DMS114 treated with DMSO at 0.1 percent for 48 hours (cell line): Measurements from ENCODE around the gene TECPR1.

Source experiments
- DNase-seq: peaks from one replicate; lab custom pipeline; 2025; ENCODE audit not compliant: unreplicated experiment; lab: John Stamatoyannopoulos, UW

The TECPR1 gene

GRCh38 chr7:98285157-98286092, 33.4 kb upstream of the TECPR1 start:
- no peak for DNase-seq

DNA sequence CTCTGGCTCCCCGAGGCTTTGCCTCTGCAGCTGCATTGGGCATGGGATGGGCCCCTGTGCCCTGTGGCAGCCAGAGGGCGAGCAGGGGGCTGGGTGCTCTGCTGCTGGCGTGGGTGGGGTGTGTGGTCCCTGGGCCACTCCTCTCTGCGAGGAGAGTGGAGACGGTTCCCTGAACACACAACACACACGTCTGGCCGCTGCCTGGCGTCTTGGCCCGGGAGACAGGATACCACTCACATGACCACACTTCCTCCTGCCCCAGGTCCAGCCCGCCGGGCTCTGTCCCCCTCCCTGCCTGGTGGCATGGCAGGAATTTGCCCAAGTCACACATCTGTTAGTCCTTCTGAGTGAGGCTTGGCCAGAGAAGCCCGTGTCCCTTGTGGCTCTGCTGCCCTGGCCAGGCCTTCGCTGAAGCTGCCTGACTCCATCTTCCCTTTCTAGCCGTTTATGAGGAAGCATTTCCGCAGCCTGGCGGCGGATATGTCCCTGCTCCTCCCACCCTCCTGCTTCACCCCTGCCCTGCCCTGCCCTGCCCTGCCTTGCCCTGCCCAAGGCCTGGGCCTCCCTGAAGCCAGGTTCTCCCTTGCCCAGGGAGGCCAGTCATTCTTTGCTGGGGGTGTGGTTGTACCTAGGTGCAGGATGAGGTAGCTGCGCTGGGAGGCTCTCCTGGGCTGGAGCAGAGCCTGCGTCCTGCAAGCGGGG, 32.5 kb upstream of the TECPR1 start:
- no peak for DNase-seq

DNA sequence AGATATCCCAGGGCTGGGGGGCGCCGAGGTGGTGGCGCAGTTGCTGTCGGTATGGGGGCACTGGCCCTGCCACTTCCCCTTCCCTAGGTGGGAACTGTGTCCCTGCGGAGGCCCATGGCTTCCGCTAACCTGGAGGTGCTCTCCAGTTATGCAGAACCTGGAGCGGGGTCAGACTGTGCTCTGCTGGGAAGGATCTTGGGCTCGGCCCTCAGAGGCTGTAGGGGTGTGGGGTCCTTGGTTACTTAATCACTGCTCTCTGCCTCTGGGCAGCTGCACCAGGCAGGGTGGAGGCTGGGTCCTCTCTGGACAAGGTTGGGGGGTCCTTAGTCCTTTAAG, 31.8 kb upstream of the TECPR1 start:
- DNase-seq: no peak

DNA sequence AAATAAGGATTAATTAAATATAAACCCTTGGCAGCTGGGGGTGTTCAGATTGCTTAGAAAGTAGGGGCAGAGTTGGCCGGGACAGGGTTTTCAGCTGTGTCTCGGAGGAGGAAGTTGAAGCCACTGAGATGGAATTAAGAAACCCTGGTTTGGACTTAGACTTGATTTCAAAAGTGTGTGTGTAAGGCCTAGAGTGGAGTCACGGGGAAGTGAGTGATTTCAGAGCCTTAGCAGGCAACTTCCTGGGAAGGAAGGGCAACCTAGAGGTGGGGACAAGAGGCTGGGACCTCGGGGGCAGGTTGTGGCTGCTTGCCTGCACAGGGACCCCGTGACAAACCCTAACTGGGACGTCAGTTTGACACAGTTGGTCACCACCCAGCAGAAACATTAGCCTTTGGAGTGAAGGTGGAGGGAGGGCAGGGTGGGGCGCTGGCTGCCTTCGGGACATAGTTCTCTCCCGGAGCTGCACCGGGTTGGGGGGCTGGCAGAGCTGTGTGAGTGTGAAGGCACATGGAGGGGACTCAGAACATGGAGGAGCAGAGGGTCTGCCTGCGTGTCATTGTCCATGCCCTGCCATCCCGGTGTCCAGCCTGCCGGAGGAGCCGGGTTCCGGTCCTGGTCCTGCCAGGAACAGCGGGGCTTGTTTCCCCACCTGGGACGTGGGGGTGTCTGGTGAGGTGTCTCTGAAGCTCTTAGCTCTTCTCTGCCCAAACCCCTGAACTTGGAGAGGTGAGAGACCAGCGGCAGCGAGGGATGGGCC, 31.3 kb upstream of the TECPR1 start:
- no peak for DNase-seq

DNA sequence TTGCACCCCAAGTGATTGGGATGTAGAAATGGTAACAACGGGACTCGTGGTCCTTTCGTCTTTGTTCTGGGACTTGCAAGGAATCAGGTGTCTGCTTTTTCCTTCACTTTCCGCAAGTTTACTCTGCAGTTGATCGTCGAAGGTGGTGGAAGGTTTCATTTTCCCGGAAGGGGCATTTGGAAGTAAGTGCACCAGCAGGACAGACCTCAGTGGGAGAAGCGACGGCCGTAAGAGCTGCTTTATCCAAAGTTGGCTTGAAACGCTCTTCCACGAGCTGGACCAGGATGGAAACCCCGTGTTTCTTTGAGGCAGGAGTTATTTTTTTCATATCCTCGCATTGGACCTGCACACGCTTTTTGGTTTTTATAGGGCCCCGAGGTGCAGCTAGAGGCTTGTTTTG, 30.7 kb upstream of the TECPR1 start:
- DNase-seq: no peak

DNA sequence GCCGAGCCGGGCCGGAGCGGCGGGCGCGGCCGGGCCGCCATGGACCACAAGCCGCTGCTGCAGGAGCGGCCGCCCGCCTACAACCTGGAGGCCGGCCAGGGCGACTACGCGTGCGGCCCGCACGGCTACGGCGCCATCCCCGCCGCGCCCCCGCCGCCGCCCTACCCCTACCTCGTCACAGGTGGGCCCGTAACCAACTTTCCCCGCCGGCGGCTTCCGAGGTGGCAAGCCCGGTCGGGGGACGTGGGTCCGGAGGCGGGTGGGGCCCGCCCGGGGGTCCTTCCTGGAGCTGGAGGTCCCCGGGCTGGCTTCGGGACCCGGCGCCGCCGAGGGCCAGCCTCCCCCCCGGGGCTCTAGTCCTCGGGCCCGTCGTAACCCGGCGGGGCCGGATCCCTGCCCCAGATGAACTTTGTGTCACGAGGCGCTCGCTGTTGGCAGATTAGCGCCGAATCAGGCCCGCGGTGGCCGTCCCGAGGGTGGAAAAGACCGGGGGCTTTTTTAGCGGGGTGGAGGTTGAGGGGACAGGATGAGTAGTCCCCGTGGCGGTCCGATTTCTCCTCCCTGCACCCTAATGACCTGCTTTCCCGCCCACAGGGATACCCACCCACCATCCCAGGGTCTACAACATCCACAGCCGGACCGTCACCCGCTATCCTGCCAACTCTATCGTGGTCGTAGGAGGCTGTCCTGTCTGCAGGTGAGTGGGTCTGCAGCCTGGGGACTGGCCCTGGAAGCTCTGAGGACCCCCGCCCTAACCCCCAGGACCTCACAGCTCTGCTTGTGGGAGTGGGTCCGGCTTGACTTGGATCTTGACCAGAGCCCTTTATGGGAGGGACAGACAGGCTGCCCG, 29.9 kb upstream of the TECPR1 start:
- no peak for DNase-seq

DNA sequence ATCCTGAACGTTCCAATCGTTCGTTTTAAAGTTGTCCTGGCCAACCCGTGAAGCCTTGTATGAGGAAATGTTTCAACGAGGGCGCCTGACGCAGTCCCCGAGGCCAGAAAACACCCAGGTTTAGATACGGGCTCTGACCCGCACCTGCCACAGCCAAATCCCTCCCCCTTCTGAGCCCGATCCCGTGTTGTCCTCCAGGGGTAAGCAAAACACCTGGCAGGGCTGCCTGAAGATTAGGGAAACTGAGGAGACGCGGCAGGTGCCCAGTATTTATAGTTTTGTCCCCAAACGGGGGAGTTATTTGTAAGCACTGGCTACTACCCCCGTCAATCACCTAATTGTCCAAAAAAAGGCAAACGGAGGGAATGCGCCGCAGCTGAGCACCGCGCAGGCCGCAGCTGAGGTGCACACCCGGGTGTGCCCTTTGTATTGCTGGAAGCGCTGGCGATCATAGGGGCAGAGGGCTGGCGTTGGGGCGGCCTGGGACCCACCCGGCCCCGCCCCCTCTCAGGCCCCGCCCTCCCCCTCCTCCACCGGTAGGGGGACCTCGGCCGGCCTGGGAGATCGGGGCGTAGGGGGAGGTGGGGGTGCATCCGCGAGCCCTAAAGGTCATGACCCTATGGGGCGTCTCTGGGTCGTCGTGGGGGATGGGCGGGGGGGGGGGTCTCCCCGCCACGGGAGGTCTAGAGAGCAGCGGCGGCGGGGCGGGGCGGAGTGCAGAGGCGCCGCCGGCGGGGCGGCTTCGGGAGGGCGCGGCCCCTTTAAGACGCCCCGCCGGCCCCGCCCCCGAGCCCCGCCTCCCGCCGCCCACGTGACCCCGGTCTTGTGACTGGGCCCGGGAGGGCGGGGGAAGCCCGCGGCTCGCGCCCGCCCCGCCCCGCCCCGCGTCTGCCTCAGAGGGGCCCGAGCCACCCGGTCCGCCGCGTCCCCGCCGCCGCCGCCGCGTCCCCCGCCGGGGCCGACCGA, 29.0 kb upstream of the TECPR1 start, which contains the start of gene BRI3:
TSS of gene BRI3 (plus strand) at position 896 of the 966 bp plus-strand sequence. CDS start 110 bp downstream, outside the sequence.
- peak; percentile 63 for DNase-seq

GRCh38 chr7:98280296-98280695, 28.3 kb upstream of the TECPR1 start:
- DNase-seq: no peak

GRCh38 chr7:98278936-98279335, 26.9 kb upstream of the TECPR1 start:
- no peak for DNase-seq

GRCh38 chr7:98278408-98278807, 26.4 kb upstream of the TECPR1 start:
- no peak for DNase-seq

GRCh38 chr7:98276241-98276761, 24.3 kb upstream of the TECPR1 start:
- no peak for DNase-seq

- no peak for DNase-seq
These were observed 15.3 kb upstream of the TECPR1 start for GRCh38 chr7:98267303-98267702.

- DNase-seq: no peak
These were observed 14.8 kb upstream of the TECPR1 start for GRCh38 chr7:98266840-98267239.

- no peak for DNase-seq
These were observed 13.8 kb upstream of the TECPR1 start for GRCh38 chr7:98265841-98266271.

GRCh38 chr7:98257701-98258100, 5.7 kb upstream of the TECPR1 start:
- DNase-seq: no peak

DNA sequence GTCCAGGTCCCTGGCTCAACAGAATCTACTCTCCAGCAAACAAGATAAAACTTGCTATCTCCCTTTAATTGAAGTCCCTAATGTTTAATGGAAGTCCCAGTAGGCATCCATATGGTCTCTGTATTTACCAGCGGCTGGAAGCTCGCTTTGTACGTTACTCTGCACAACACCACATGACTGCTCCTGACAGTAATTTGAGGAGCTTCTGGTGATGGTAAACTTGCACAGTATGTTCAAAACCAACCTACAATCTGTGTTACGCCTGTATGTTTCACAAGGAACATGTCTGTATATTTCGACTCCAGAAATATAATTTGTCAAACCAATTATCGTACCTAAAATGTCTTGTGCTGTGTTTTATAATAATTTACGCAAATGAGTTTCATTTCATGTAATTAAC, 4.4 kb upstream of the TECPR1 start:
- no peak for DNase-seq

GRCh38 chr7:98254951-98255610, 3.0 kb upstream of the TECPR1 start:
- DNase-seq: no peak

DNA sequence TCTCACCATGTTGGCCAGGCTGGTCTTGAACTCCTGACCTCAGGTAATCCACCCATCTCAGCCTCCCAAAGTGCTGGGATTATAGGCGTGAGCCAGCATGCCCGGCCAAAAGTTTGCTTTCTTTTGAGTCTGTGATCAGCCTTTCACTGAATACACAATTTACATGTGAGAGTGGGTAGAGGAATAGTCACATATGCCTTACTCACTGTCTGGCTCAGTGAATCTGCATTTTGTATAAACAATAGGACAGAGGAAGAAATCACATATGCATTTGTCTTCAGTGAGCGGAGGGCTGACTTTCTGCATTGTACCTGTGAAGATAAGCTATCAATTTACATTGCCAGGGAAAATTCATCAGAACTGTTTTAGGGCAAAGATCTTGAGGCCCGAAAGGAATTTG, 2.5 kb upstream of the TECPR1 start:
- DNase-seq: no peak
